ENCODE results near the gene RAB44. TPM values are rescaled to one million over a fixed set of nuclear protein-coding genes. Genes with fewer than 3 reads are reported as not detected.

Gene RAB44
- total RNA-seq, 1 donor from 2014 or later: not detected

GRCh38 chr6:36739947-36740817 is 42.6 kb downstream of the RAB44 start:
- Histone ChIP-seq H3K9ac (ENCODE audit: low read depth in 1 of 3, low read length in 3 of 3) (no peak overlapping the region), H3K36me3 (ENCODE audit: control insufficient read depth in 3 of 3, insufficient read depth in 3 of 3, low read length in 3 of 3) (no peaks in the 10 kb centered on the region), H3K4me1 (ENCODE audit: control insufficient read depth in 3 of 3, insufficient read depth in 3 of 3, low read length in 3 of 3) (peaks cover 8 to 20% (median 10%) of the 10 kb centered on the region in 3 donors), H3K27ac (ENCODE audit: low read depth, low read length) (no peak overlapping the region), H3K27me3 (ENCODE audit: control insufficient read depth in 3 of 3, insufficient read depth in 3 of 3, low read length in 3 of 3) (no peaks in the 10 kb centered on the region), H3K4me3 (ENCODE audit: low read length in 3 of 3) (no peak overlapping the region), H3K9me3 (ENCODE audit: control insufficient read depth in 3 of 3, low read length in 3 of 3) (no peaks in the 10 kb centered on the region)

DNA sequence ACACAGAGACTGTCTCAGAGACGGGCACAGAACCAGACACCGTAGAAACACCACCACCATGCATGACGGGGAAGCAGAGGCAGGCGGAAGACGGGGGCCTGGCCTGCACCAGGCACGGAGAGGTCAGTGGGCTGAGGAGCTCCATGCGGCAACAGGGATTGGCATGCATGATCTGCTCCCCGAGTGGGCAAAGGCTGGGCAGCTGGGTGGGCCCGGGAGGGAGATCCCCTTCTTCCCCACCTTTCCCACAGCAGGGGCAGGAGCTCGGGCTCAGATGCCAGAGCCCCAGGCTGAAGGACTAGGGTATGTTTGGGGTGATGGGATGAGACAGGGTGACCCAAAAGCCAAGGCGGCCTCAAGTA is 43.2 kb downstream of the RAB44 start:
- no peaks in the 10 kb centered on the region for H3K27me3 ChIP-seq (ENCODE audit: control insufficient read depth in 3 of 3, insufficient read depth in 3 of 3, low read length in 3 of 3)
- no peak overlapping the region for H3K9ac ChIP-seq (ENCODE audit: low read depth in 1 of 3, low read length in 3 of 3)
- H3K4me3 ChIP-seq (ENCODE audit: low read length in 3 of 3): no peak overlapping the region
- peak overlapping the region; percentile 25 for H3K27ac ChIP-seq (ENCODE audit: low read depth, low read length)
- no peaks in the 10 kb centered on the region for H3K9me3 ChIP-seq (ENCODE audit: control insufficient read depth in 3 of 3, low read length in 3 of 3)
- no peaks in the 10 kb centered on the region for H3K36me3 ChIP-seq (ENCODE audit: control insufficient read depth in 3 of 3, insufficient read depth in 3 of 3, low read length in 3 of 3)
- H3K4me1 ChIP-seq (ENCODE audit: control insufficient read depth in 3 of 3, insufficient read depth in 3 of 3, low read length in 3 of 3): peaks cover 2 to 14% (median 4%) of the 10 kb centered on the region in 3 donors

- Histone ChIP-seq H3K9ac (ENCODE audit: low read depth in 1 of 3, low read length in 3 of 3) (no peak overlapping the region), H3K27me3 (ENCODE audit: control insufficient read depth in 3 of 3, insufficient read depth in 3 of 3, low read length in 3 of 3) (no peaks in the 10 kb centered on the region), H3K4me1 (ENCODE audit: control insufficient read depth in 3 of 3, insufficient read depth in 3 of 3, low read length in 3 of 3) (peaks cover 0 to 10% (median 0%) of the 10 kb centered on the region in 3 donors), H3K27ac (ENCODE audit: low read depth, low read length) (no peak overlapping the region), H3K4me3 (ENCODE audit: low read length in 3 of 3) (no peak overlapping the region), H3K36me3 (ENCODE audit: control insufficient read depth in 3 of 3, insufficient read depth in 3 of 3, low read length in 3 of 3) (no peaks in the 10 kb centered on the region), H3K9me3 (ENCODE audit: control insufficient read depth in 3 of 3, low read length in 3 of 3) (no peaks in the 10 kb centered on the region)
Measured at GRCh38 chr6:36742146-36742545, 44.5 kb downstream of the RAB44 start.

DNA sequence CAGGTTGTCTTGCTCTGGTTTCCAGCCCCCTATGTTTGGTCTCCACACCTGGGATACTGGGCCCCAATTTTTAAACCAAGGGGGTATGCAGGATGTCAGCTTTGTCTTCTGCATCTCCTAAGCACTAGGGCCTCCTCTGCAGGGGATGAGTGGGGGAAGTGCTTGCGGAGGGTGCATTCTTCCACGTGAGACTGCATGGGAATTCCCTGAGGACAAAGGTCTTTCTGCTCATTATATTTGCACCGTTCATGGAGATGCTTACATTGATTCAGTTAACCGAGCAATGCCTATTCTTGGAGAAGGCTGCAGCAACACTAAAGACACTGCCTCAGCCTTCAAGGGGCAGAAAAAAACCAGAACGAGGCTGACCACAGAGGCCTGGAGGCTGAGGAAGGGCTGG is 45.4 kb downstream of the RAB44 start:
- H3K36me3 ChIP-seq (ENCODE audit: control insufficient read depth in 3 of 3, insufficient read depth in 3 of 3, low read length in 3 of 3): no peaks in the 10 kb centered on the region
- peaks cover 0 to 10% (median 0%) of the 10 kb centered on the region in 3 donors for H3K4me1 ChIP-seq (ENCODE audit: control insufficient read depth in 3 of 3, insufficient read depth in 3 of 3, low read length in 3 of 3)
- H3K9ac ChIP-seq (ENCODE audit: low read depth in 1 of 3, low read length in 3 of 3): no peak overlapping the region
- no peaks in the 10 kb centered on the region for H3K9me3 ChIP-seq (ENCODE audit: control insufficient read depth in 3 of 3, low read length in 3 of 3)
- H3K4me3 ChIP-seq (ENCODE audit: low read length in 3 of 3): no peak overlapping the region
- no peaks in the 10 kb centered on the region for H3K27me3 ChIP-seq (ENCODE audit: control insufficient read depth in 3 of 3, insufficient read depth in 3 of 3, low read length in 3 of 3)
- no peak overlapping the region for H3K27ac ChIP-seq (ENCODE audit: low read depth, low read length)

DNA sequence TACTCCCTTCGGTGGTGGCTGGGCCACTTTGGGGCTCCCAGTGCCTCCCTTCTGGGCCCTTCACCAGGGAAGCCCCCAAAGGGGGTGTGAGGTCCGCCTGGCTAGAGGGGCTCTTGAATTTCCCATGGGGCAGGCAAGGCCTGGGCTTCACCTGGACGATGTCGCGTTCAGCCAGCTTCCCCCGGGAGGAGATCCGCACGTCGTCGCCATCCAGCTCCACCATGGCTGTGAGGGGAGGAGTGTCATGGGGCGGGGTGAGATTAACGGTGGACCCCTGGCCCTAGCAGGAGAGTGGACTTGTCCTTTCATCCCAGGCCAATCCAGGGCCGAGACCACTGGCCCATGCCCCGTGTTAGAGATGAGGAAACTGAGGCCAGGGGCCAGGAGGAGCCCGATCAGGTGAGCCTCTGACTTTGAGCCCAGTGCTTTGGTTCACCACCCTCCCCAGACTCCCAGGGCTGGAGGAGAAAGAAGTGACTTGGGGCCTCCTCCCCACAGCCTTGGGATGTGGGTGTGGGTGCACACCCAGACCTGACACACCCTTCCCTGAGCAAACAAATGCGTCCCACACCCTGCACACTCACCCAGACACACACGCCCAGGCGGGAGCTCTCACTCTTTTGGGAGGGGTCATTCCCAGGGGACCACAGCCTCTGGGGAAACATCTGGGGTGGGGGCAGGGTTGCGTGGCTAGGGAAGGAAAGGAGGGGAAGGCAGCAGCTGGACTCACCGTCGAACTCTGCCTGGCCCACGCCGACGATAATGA is 46.1 kb downstream of the RAB44 start:
- Histone ChIP-seq H3K4me3 (ENCODE audit: low read length in 3 of 3) (no peak overlapping the region), H3K27ac (ENCODE audit: low read depth, low read length) (no peak overlapping the region), H3K4me1 (ENCODE audit: control insufficient read depth in 3 of 3, insufficient read depth in 3 of 3, low read length in 3 of 3) (peaks cover 0 to 10% (median 0%) of the 10 kb centered on the region in 3 donors), H3K36me3 (ENCODE audit: control insufficient read depth in 3 of 3, insufficient read depth in 3 of 3, low read length in 3 of 3) (no peaks in the 10 kb centered on the region), H3K9me3 (ENCODE audit: control insufficient read depth in 3 of 3, low read length in 3 of 3) (no peaks in the 10 kb centered on the region), H3K9ac (ENCODE audit: low read depth in 1 of 3, low read length in 3 of 3) (no peak overlapping the region), H3K27me3 (ENCODE audit: control insufficient read depth in 3 of 3, insufficient read depth in 3 of 3, low read length in 3 of 3) (no peaks in the 10 kb centered on the region)

DNA sequence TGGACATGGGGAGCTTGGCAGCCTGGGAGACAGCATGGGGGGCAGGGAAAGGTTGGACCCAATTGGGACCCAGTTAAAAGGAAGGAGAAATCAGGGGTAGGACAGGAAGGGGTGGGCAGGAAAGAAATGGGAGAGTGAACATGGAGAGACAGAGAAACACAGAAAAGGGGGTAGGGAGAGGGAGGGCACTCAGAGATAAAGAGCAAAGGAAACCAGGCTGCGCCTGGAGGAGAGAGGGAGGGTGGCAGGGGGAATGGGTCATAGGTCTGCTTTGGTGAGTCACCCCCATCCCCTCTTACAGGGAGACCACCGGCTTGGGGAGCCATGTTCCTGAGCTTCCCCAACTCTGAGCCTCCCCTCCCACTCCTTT is 46.7 kb downstream of the RAB44 start:
- Histone ChIP-seq H3K9me3 (ENCODE audit: control insufficient read depth in 3 of 3, low read length in 3 of 3) (no peaks in the 10 kb centered on the region), H3K36me3 (ENCODE audit: control insufficient read depth in 3 of 3, insufficient read depth in 3 of 3, low read length in 3 of 3) (no peaks in the 10 kb centered on the region), H3K4me3 (ENCODE audit: low read length in 3 of 3) (no peak overlapping the region), H3K9ac (ENCODE audit: low read depth in 1 of 3, low read length in 3 of 3) (no peak overlapping the region), H3K27me3 (ENCODE audit: control insufficient read depth in 3 of 3, insufficient read depth in 3 of 3, low read length in 3 of 3) (no peaks in the 10 kb centered on the region), H3K27ac (ENCODE audit: low read depth, low read length) (no peak overlapping the region), H3K4me1 (ENCODE audit: control insufficient read depth in 3 of 3, insufficient read depth in 3 of 3, low read length in 3 of 3) (peaks cover 0 to 10% (median 0%) of the 10 kb centered on the region in 3 donors)

DNA sequence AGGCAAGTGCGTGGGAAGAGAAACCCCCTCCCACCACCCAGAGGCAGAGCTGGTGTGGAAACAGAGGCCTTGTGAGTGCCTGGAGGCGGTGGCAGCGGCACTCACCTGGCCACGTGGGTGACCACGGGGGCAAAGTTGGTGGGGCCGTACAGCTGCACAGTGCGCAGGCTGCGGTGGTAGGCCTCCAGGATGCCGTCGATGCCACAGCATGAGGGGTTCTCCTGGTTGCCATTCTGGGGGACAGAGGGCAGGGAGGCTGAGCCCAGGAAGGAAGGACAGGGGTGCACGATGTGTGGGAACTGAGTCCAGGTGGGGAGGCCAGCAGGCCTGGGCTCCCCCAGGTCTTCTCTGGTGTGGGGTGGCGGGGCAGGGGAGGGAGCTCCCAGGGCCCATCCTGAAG is 47.7 kb downstream of the RAB44 start:
- no peak overlapping the region for H3K9ac ChIP-seq (ENCODE audit: low read depth in 1 of 3, low read length in 3 of 3)
- no peaks in the 10 kb centered on the region for H3K27me3 ChIP-seq (ENCODE audit: control insufficient read depth in 3 of 3, insufficient read depth in 3 of 3, low read length in 3 of 3)
- H3K27ac ChIP-seq (ENCODE audit: low read depth, low read length): no peak overlapping the region
- H3K4me1 ChIP-seq (ENCODE audit: control insufficient read depth in 3 of 3, insufficient read depth in 3 of 3, low read length in 3 of 3): peaks cover 0 to 1% (median 0%) of the 10 kb centered on the region in 3 donors
- peaks cover 0 to 4% (median 1%) of the 10 kb centered on the region in 3 donors for H3K9me3 ChIP-seq (ENCODE audit: control insufficient read depth in 3 of 3, low read length in 3 of 3)
- H3K4me3 ChIP-seq (ENCODE audit: low read length in 3 of 3): no peak overlapping the region
- no peaks in the 10 kb centered on the region for H3K36me3 ChIP-seq (ENCODE audit: control insufficient read depth in 3 of 3, insufficient read depth in 3 of 3, low read length in 3 of 3)

DNA sequence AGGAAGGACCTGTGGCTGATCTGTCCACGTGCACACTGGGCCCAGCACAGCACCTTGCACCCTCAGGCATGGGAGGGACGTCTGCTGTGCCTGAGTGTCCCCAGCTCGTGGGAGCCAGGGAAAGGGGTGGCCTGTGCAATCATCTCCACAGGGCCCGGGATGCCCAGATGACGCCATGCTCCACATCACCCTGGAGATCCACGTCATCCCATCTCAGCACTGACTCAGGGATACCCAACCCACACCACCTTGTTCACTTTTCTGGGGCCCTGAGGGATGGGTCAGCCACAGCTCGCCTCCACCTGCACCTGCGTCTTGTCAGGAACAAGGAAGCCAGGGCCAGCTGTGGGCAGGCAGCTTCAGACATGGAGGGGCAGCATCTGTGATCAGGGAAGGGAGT is 48.2 kb downstream of the RAB44 start:
- Histone ChIP-seq H3K9me3 (ENCODE audit: control insufficient read depth in 3 of 3, low read length in 3 of 3) (peaks cover 2 to 5% (median 4%) of the 10 kb centered on the region in 3 donors), H3K36me3 (ENCODE audit: control insufficient read depth in 3 of 3, insufficient read depth in 3 of 3, low read length in 3 of 3) (no peaks in the 10 kb centered on the region), H3K9ac (ENCODE audit: low read depth in 1 of 3, low read length in 3 of 3) (no peak overlapping the region), H3K27me3 (ENCODE audit: control insufficient read depth in 3 of 3, insufficient read depth in 3 of 3, low read length in 3 of 3) (no peaks in the 10 kb centered on the region), H3K27ac (ENCODE audit: low read depth, low read length) (no peak overlapping the region), H3K4me3 (ENCODE audit: low read length in 3 of 3) (no peak overlapping the region), H3K4me1 (ENCODE audit: control insufficient read depth in 3 of 3, insufficient read depth in 3 of 3, low read length in 3 of 3) (no peaks in the 10 kb centered on the region)

GRCh38 chr6:36746251-36746650 is 48.6 kb downstream of the RAB44 start:
- H3K4me3 ChIP-seq (ENCODE audit: low read length in 3 of 3): no peak overlapping the region
- no peak overlapping the region for H3K27ac ChIP-seq (ENCODE audit: low read depth, low read length)
- no peaks in the 10 kb centered on the region for H3K27me3 ChIP-seq (ENCODE audit: control insufficient read depth in 3 of 3, insufficient read depth in 3 of 3, low read length in 3 of 3)
- H3K4me1 ChIP-seq (ENCODE audit: control insufficient read depth in 3 of 3, insufficient read depth in 3 of 3, low read length in 3 of 3): no peaks in the 10 kb centered on the region
- H3K9me3 ChIP-seq (ENCODE audit: control insufficient read depth in 3 of 3, low read length in 3 of 3): peaks cover 2 to 5% (median 4%) of the 10 kb centered on the region in 3 donors
- no peaks in the 10 kb centered on the region for H3K36me3 ChIP-seq (ENCODE audit: control insufficient read depth in 3 of 3, insufficient read depth in 3 of 3, low read length in 3 of 3)
- H3K9ac ChIP-seq (ENCODE audit: low read depth in 1 of 3, low read length in 3 of 3): no peak overlapping the region
